Epidermal melanocyte (primary cell): ENCODE results near the gene TOGARAM1.

Experiments
- DNase-seq: peaks from one replicate; pipeline ENCODE4 v3.0.0; 2011; ENCODE audit warnings: low spot score; ENCODE audit not compliant: insufficient read length

The TOGARAM1 gene

DNA sequence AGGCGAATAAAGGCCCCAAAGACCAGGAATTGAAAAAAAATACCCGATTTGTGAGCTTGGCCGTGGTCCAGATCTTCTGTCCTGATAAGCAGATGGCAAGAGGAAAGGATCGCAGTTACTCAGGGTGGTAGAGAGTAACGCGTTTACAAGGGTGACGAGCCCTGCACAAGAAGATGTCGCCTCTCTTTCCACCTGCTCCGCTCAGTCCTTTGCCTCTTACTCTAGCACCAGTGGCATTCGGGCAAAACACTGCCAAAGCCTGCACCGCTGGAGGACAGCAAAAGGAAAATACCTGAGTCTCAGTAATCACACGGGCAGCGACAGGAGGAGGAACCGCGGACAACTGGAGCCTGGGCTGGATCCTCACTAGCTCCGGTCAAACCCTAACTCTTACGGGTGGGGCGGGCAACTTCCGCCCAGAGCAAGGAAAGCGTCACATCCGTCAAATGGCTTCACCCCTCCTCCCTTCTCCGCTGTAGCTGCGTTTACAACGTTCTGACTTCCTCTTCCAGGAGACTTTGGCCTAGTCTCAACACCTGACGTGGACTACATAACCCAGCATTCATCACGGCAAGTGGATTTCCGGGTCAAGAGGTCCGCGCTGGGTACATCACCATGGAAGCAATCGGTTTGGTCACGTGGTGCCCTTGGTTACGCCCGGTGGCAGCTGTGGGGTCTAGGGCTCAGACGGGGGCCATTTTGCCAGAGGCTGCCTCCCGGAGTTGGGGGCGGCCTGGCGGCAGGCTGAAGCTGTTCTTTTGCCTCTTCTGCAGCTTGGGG is at the start of gene TOGARAM1, which contains the start of gene KLHL28:
TOGARAM1 (plus strand) TSS at position 637 of the 780 bp plus-strand sequence. CDS start 232 bp downstream, outside the sequence.
KLHL28 (minus strand) TSS at position 394 of the 780 bp plus-strand sequence. CDS start 16,019 bp downstream, outside the sequence.
- peak; percentile 96 for DNase-seq

GRCh38 chr14:44914849-44915248 is 47.1 kb upstream of the TOGARAM1 start:
- DNase-seq: no peak

DNA sequence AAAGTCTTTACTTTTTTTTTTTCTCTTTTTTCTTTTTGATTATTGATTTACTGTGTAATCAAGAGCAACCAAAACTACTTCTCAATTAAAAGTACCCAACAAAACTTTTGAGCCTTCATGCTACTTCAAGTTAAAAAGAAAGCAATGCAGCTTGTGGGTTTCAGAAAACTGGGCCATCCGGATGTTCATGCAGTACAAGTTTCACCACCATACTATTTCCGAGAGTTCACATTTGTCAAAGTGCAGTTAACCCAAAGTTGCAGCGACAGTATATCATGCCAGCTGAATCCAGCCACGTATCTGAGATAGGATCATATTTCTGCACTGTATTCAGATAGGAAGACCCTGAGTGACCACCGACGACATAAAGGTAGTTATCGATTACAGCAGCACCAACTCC is 33.2 kb upstream of the TOGARAM1 start:
- DNase-seq: no peak

GRCh38 chr14:44935155-44935554 is 26.8 kb upstream of the TOGARAM1 start:
- DNase-seq: no peak

GRCh38 chr14:44937547-44937946 is 24.4 kb upstream of the TOGARAM1 start:
- no peak for DNase-seq

GRCh38 chr14:44940211-44940610 is 21.8 kb upstream of the TOGARAM1 start:
- no peak for DNase-seq

DNA sequence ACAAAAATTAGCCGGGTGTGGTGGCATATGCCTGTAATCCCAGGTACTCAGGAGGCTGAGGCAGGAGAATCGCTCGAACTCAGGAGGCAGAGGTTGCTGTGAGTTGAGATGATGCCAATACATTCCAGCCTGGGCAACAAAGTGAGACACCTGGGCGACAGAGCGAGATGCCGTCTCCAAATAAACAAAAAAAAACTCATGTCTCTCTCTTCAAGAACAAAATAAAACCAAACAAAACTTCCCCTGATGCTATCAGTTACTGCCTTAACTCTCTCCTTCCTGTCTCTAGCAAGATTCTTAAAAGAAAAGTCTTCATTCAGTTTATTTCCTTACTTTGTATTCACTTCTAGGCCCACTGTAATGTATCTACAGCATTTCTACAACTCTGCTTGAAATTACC is 21.0 kb upstream of the TOGARAM1 start:
- no peak for DNase-seq

DNA sequence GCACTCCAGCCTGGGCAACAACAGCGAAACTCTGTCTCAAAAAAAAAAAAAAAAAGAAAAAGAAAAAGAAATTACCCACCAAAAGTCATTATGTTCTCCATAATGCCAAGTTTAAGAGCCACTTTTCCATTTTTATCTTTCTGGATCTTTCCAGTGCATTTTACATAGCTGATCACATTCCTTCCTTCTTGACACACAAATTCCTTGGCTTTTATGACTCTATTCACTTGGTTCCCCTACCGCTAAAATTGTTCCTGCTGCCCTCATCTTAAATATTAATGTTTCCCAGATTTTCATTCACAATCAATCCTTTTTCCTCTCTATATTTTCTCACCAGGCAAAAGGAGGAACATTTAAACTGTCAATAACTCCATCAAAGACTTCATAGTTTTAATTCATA is 20.4 kb upstream of the TOGARAM1 start:
- DNase-seq: no peak

DNA sequence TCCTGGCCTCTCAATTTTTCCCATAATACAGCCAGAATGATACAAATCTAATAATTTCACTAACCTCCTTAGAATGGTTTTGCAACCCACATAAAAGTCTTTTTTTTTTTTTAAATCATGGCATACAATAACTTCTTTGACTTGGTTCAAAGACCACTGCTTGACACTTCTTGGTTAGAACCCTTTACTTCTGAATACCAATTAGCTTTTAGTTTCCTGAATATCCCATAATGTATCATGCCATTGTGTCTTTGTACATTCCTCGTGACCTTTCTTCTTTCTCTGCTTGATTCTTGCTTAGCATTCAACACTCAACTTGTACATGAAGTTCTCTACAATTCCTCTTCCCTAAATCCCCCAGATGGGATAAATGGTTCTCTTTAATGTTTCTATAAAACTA is 19.6 kb upstream of the TOGARAM1 start:
- DNase-seq: no peak

DNA sequence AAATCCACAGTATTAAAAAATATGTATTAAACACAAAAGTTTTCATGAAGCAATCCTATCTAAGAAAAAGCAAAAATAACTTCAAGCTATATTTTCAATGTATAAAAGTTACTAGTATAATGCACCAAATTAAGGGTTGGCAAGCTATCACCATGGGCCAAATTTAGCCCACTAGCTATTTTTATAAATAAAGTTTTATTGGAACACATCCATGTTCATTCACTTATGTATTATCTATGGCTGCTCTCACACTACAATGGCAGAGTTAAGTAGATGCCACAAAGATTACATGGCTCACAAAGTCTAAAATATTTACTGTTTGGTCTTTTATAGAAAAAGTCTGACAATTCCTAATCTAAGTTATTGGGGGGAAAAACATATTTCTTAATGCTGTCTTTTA is 17.9 kb upstream of the TOGARAM1 start:
- DNase-seq: no peak

DNA sequence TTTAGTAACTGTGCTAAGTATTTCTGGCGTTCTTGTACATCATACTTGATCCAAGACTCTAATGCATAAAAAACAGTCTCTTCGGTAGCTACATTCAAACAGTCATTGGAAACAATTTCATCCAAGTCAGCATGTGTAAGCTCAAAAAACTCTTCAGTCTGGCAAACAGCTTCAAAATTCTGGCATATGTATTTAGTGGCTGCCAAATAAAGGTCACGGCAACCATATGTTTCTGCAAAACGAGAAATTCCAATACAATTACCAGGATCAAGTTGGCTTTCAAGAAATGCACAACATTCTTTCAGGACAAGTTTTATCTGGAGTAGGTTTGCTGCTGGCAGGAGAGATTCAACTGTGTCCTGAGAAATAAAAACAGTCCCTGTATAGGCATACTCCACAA is 16.7 kb upstream of the TOGARAM1 start:
- no peak for DNase-seq

GRCh38 chr14:44951051-44951450 is 10.9 kb upstream of the TOGARAM1 start:
- no peak for DNase-seq

GRCh38 chr14:44952391-44953110 is 9.4 kb upstream of the TOGARAM1 start:
- DNase-seq: no peak

- no peak for DNase-seq
Observed at GRCh38 chr14:44954750-44955149, 7.2 kb upstream of the TOGARAM1 start.

GRCh38 chr14:44955528-44955927 is 6.5 kb upstream of the TOGARAM1 start:
- DNase-seq: no peak

DNA sequence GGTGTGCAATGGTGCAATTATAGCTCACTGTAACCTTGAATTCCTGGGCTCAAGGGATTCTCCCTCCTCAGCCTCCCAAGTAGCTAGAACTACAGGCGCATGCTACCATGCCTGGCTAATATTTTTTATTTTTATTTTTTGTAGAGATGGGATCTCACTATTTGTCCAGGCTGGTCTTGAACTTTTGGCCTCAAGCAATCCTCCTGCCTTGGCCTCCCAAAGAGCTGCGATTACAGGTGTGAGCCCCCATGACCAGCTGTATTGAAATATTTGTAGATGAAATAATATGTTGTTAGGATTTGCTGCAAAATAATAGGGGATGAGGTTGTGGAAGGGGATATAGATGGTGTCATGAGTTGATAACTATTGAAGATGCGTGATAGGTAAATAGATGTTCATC is 5.1 kb upstream of the TOGARAM1 start:
- DNase-seq: no peak

GRCh38 chr14:44959538-44959937 is 2.5 kb upstream of the TOGARAM1 start:
- no peak for DNase-seq

- DNase-seq: no peak
Observed at GRCh38 chr14:44960146-44960545, 1.8 kb upstream of the TOGARAM1 start.

GRCh38 chr14:44960646-44961045 is 1.3 kb upstream of the TOGARAM1 start:
- no peak for DNase-seq

GRCh38 chr14:44961151-44961553 is 838 bp upstream of the TOGARAM1 start:
- peak; percentile 36 for DNase-seq

GRCh38 chr14:44962334-44963043 is 499 bp downstream of the TOGARAM1 start:
- DNase-seq: no peak

DNA sequence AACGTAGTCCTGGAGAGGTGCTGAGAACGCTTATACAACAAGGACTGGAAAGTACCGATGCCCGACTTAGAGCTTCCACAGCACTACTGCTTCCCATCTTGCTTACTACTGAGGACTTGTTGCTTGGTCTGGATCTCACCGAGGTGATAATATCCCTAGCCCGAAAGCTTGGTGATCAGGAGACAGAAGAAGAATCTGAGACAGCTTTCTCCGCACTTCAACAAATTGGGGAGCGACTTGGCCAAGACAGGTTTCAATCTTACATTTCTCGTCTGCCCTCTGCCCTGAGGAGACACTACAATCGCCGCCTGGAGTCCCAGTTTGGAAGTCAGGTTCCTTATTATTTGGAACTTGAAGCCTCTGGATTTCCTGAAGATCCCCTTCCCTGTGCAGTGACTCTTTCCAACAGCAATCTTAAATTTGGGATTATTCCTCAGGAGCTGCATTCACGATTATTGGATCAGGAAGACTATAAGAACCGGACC is 1.1 kb downstream of the TOGARAM1 start:
- DNase-seq: no peak
